Measurements from ENCODE around the gene TSGA10. TPM values are rescaled to one million over a fixed set of nuclear protein-coding genes. Genes with fewer than 3 reads are reported as not detected.
"Not testable (repeated sequence)": the region's sequence is repeated elsewhere in the genome, so short reads cannot be mapped to it uniquely, and the experiment has no call there.

TSGA10 gene
- total and polyA plus RNA-seq, 2 experiments from 2014 or later, result 5.2 to 8.8 TPM

GRCh38 chr2:99028558-99028957 lies 126.2 kb downstream of the TSGA10 start:
- Histone ChIP-seq H4K20me1 (ENCODE audit: insufficient read depth, poor library complexity, severe bottlenecking) (no peaks in the 10 kb centered on the region), H3K27ac (no peak overlapping the region), H3K36me3 (replicated peaks; ENCODE audit: insufficient read depth, low read depth) (no peaks in the 10 kb centered on the region), H3K9me3 (ENCODE audit: low read depth) (no peaks in the 10 kb centered on the region), H2AFZ (no peak overlapping the region), H3K4me2 (no peak overlapping the region), H3K79me2 (no peaks in the 10 kb centered on the region), H3K4me3 (no peak overlapping the region), H3K9me2 (replicated peaks; ENCODE audit: insufficient read depth) (no peaks in the 10 kb centered on the region), H3K27me3 (no peaks in the 10 kb centered on the region), H3K4me1 (ENCODE audit: insufficient read depth) (no peaks in the 10 kb centered on the region)
- 74% methylated on average over 4 of the region's 4 CpGs for WGBS (ENCODE audit: low lambda C conversion rate, missing lambda C conversion rate)
- no peak for DNase-seq (ENCODE audit: low spot score)
- TF ChIP-seq EZH2 (IDR thresholded peaks at IDR 0.05; ENCODE audit: borderline replicate concordance) (no peak), EZH2phosphoT487 (IDR thresholded peaks at IDR 0.05; ENCODE audit: low read depth, severe bottlenecking, unreplicated experiment) (no peak), CTCF (IDR thresholded peaks at IDR 0.05; ENCODE audit: poor library complexity) (no peak)

- Histone ChIP-seq H3K9me3 (ENCODE audit: low read depth) (no peaks in the 10 kb centered on the region), H3K9me2 (replicated peaks; ENCODE audit: insufficient read depth) (no peaks in the 10 kb centered on the region), H3K4me3 (no peak overlapping the region), H3K27ac (no peak overlapping the region), H3K4me1 (ENCODE audit: insufficient read depth) (no peaks in the 10 kb centered on the region), H3K36me3 (replicated peaks; ENCODE audit: insufficient read depth, low read depth) (no peaks in the 10 kb centered on the region), H4K20me1 (ENCODE audit: insufficient read depth, poor library complexity, severe bottlenecking) (no peaks in the 10 kb centered on the region), H3K27me3 (no peaks in the 10 kb centered on the region), H3K4me2 (no peak overlapping the region), H3K79me2 (no peaks in the 10 kb centered on the region), H2AFZ (no peak overlapping the region)
- DNase-seq (ENCODE audit: low spot score), result no peak
- 63% methylated on average over 4 of the region's 4 CpGs for WGBS (ENCODE audit: low lambda C conversion rate, missing lambda C conversion rate)
- TF ChIP-seq EZH2phosphoT487 (IDR thresholded peaks at IDR 0.05; ENCODE audit: low read depth, severe bottlenecking, unreplicated experiment), result no peak
These were observed 126.9 kb downstream of the TSGA10 start for GRCh38 chr2:99027856-99028255.

GRCh38 chr2:99000708-99001107 lies 154.0 kb downstream of the TSGA10 start:
- WGBS (ENCODE audit: low lambda C conversion rate, missing lambda C conversion rate), result 92% methylated on average over 10 of the region's 10 CpGs
- no peak for DNase-seq (ENCODE audit: low spot score)
- Histone ChIP-seq H3K79me2 (no peaks in the 10 kb centered on the region), H3K4me2 (no peak overlapping the region), H3K4me1 (ENCODE audit: insufficient read depth) (no peaks in the 10 kb centered on the region), H3K9me3 (ENCODE audit: low read depth) (no peaks in the 10 kb centered on the region), H4K20me1 (ENCODE audit: insufficient read depth, poor library complexity, severe bottlenecking) (no peaks in the 10 kb centered on the region), H3K9me2 (replicated peaks; ENCODE audit: insufficient read depth) (no peaks in the 10 kb centered on the region), H3K36me3 (replicated peaks; ENCODE audit: insufficient read depth, low read depth) (no peaks in the 10 kb centered on the region), H3K27ac (no peak overlapping the region), H3K27me3 (no peaks in the 10 kb centered on the region), H3K4me3 (no peak overlapping the region), H2AFZ (no peak overlapping the region)
- TF ChIP-seq EZH2phosphoT487 (IDR thresholded peaks at IDR 0.05; ENCODE audit: low read depth, severe bottlenecking, unreplicated experiment) (no peak), CTCF (IDR thresholded peaks at IDR 0.05; ENCODE audit: poor library complexity) (no peak), EZH2 (IDR thresholded peaks at IDR 0.05; ENCODE audit: borderline replicate concordance) (no peak)

GRCh38 chr2:98988695-98989094 lies 166.0 kb downstream of the TSGA10 start:
- H2AFZ ChIP-seq; DNase-seq (ENCODE audit: low spot score); H3K27ac ChIP-seq: not testable (repeated sequence)

More at GRCh38 chr2:98988695-98989094, 166.0 kb downstream of the TSGA10 start:
- not testable (repeated sequence) for H3K27me3 ChIP-seq; H3K9me3 ChIP-seq (ENCODE audit: low read depth); H4K20me1 ChIP-seq (ENCODE audit: insufficient read depth, poor library complexity, severe bottlenecking); H3K79me2 ChIP-seq; H3K9me2 ChIP-seq (replicated peaks; ENCODE audit: insufficient read depth); H3K4me1 ChIP-seq (ENCODE audit: insufficient read depth); H3K4me3 ChIP-seq; H3K36me3 ChIP-seq (replicated peaks; ENCODE audit: insufficient read depth, low read depth); H3K4me2 ChIP-seq
- WGBS (ENCODE audit: low lambda C conversion rate, missing lambda C conversion rate), result no CpG with 5 or more reads among the region's 28 CpGs
